ENCODE measurements around the gene SP5. TPM values are rescaled to one million over a fixed set of nuclear protein-coding genes. Genes with fewer than 3 reads are reported as not detected.
A peak's percentile ranks its signal among the peaks of the same experiment; 100 is the strongest.

Gene SP5
- total RNA-seq, 1 donor from 2014 or later = 0.11 TPM

DNA sequence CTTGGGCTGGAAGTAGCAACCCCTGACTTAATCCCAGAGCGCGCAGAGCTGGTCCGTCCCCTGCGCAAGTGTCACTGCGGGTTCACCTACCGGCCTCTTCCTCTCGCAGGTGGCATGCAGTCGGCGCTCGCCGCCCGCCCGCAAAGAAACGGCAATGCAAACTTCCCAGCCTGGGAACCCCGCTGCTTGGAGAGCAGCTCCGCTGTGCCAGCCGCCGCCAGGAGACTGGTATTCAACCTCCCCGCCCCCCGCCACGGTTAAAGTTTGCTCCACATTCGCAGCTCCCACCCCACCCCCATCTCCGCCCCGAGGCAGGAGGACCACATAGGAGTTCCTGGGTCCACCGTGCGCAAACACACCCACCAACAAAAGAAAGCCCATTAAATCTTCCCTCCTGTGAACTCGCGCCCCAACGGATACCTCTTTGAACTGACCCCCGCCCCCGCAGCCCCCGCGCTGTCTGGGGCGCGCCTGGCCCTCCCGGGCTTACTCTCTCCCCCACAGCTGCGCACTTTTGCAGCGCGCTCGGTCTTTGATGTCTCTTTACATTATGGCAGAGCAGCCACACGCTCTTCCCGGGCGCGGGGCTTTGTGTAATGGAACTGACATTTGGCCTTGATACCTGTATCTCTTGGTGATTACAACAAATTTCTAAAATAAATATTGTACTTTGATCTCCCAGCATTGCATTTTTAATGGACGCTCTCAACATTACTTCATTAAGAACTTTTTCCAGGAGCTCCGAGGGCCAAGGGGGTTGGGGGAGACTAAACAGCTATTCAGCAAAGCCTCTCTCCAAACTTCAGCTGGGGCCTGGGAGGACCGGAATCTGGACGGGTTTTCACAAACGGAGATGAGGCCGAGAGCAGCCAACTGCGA lies 3.1 kb upstream of the SP5 start:
- Histone ChIP-seq H3K79me2 (ENCODE audit: insufficient read depth, low read length) (no peaks in the 10 kb centered on the region), H3K9me3 (ENCODE audit: insufficient read depth, low read depth, low read length) (peaks cover 1% of the 10 kb centered on the region), H3K4me1 (ENCODE audit: insufficient read depth, low read length) (peaks cover 8% of the 10 kb centered on the region), H2AFZ (ENCODE audit: low read depth, low read length) (no peak overlapping the region), H3K36me3 (ENCODE audit: insufficient read depth, low read length) (no peaks in the 10 kb centered on the region), H4K20me1 (ENCODE audit: insufficient read depth, low read length) (no peaks in the 10 kb centered on the region), H3K4me3 (ENCODE audit: insufficient read depth, low read depth, low read length) (no peak overlapping the region), H3K27ac (ENCODE audit: low read depth, low read length) (no peak overlapping the region), H3K4me2 (ENCODE audit: low read length) (peak overlapping the region; percentile 11), H3K27me3 (ENCODE audit: insufficient read depth, low read length) (peaks cover 79% of the 10 kb centered on the region), H3K9ac (ENCODE audit: low read length) (no peak overlapping the region)
- Mint-ChIP-seq H3K36me3 (ENCODE audit: low read depth, unreplicated experiment) (peaks cover 2% of the 10 kb centered on the region), H3K27me3 (ENCODE audit: low read depth, unreplicated experiment) (peaks cover 75% of the 10 kb centered on the region), H3K4me3 (ENCODE audit: unreplicated experiment) (peak overlapping the region; percentile 50), H3K9me3 (ENCODE audit: unreplicated experiment) (peaks cover 3% of the 10 kb centered on the region), H3K27ac (ENCODE audit: unreplicated experiment) (peak overlapping the region; percentile 9), H3K4me1 (ENCODE audit: low read depth, unreplicated experiment) (peaks cover 9% of the 10 kb centered on the region)
- FAIRE-seq (no peak), DNase-seq (ENCODE audit: low read depth) (no peak)
- TF ChIP-seq EZH2 (IDR thresholded peaks at IDR 0.05; ENCODE audit: insufficient read depth, low read length) = no peak
- TF ChIP-seq, protein P1, sequence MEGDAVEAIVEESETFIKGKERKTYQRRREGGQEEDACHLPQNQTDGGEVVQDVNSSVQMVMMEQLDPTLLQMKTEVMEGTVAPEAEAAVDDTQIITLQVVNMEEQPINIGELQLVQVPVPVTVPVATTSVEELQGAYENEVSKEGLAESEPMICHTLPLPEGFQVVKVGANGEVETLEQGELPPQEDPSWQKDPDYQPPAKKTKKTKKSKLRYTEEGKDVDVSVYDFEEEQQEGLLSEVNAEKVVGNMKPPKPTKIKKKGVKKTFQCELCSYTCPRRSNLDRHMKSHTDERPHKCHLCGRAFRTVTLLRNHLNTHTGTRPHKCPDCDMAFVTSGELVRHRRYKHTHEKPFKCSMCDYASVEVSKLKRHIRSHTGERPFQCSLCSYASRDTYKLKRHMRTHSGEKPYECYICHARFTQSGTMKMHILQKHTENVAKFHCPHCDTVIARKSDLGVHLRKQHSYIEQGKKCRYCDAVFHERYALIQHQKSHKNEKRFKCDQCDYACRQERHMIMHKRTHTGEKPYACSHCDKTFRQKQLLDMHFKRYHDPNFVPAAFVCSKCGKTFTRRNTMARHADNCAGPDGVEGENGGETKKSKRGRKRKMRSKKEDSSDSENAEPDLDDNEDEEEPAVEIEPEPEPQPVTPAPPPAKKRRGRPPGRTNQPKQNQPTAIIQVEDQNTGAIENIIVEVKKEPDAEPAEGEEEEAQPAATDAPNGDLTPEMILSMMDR (IDR thresholded peaks at IDR 0.05; ENCODE audit: insufficient read depth, low read depth, low read length) = no peak

DNA sequence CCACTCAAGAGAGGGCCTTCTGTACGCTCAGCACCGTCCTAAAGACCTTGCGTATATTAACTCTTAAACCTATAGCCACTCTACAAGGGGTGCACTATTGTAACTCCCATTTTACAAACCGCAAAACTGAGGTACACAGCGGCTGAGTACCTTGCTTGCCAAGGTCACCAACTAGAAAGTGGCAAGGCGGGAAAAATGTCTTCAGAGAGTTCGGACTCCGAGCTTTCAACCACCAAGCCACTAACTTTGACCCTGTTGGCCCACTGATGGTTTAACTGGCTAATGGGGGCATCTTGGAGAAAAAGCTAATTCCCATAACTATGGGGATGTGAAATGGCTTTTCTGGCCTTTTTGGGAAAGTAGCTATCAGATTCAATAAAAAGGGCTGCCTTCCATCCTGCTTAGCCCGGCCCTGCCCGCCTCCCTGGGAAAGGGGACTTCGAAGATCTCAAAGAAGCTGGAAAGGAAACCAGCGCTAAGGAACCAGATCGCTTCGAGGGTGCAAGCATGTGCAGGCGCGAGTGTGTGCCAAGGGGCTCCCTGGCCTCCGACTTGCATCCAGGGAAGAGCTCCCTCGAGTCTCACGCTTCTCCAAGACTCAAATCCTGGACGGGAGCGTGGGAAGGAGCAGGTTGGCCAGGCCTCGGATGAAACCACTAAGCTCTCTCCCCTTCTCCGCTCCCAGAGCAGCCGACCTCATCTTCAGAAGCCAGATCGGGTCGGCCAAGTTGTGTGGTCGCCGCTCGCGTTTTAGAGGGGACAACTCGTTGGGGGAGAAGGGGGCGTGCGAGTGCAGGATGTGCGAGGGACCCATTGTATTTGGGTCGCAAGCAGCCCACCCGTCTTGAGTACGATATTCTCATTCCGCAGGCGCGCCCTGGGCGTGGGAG lies 2.2 kb upstream of the SP5 start:
- Histone ChIP-seq H3K9me3 (ENCODE audit: insufficient read depth, low read depth, low read length) (peaks cover 4% of the 10 kb centered on the region), H3K27me3 (ENCODE audit: insufficient read depth, low read length) (peaks cover 84% of the 10 kb centered on the region), H2AFZ (ENCODE audit: low read depth, low read length) (peak overlapping the region; percentile 18), H3K4me2 (ENCODE audit: low read length) (no peak overlapping the region), H3K27ac (ENCODE audit: low read depth, low read length) (no peak overlapping the region), H4K20me1 (ENCODE audit: insufficient read depth, low read length) (no peaks in the 10 kb centered on the region), H3K36me3 (ENCODE audit: insufficient read depth, low read length) (no peaks in the 10 kb centered on the region), H3K9ac (ENCODE audit: low read length) (no peak overlapping the region), H3K4me1 (ENCODE audit: insufficient read depth, low read length) (peaks cover 12% of the 10 kb centered on the region), H3K4me3 (ENCODE audit: insufficient read depth, low read depth, low read length) (no peak overlapping the region), H3K79me2 (ENCODE audit: insufficient read depth, low read length) (no peaks in the 10 kb centered on the region)
- Mint-ChIP-seq H3K36me3 (ENCODE audit: low read depth, unreplicated experiment) (peaks cover 2% of the 10 kb centered on the region), H3K4me1 (ENCODE audit: low read depth, unreplicated experiment) (peaks cover 9% of the 10 kb centered on the region), H3K4me3 (ENCODE audit: unreplicated experiment) (no peak overlapping the region), H3K27ac (ENCODE audit: unreplicated experiment) (no peak overlapping the region), H3K9me3 (ENCODE audit: unreplicated experiment) (peaks cover 4% of the 10 kb centered on the region), H3K27me3 (ENCODE audit: low read depth, unreplicated experiment) (peaks cover 77% of the 10 kb centered on the region)
- TF ChIP-seq EZH2 (IDR thresholded peaks at IDR 0.05; ENCODE audit: insufficient read depth, low read length) = peak; percentile 29
- TF ChIP-seq, protein P1 (IDR thresholded peaks at IDR 0.05; ENCODE audit: insufficient read depth, low read depth, low read length) = no peak
- no peak for DNase-seq (ENCODE audit: low read depth)
- no peak for FAIRE-seq
